Mucosa of descending colon (tissue), 3 donors: Measurements from ENCODE around the gene ABL1. TPM values are rescaled to one million over a fixed set of nuclear protein-coding genes. Genes with fewer than 3 reads are reported as not detected.
A peak's percentile ranks its signal among the peaks of the same experiment; 100 is the strongest.

ENCODE experiments used
- ATAC-seq: fragments of 200-7000 bp; cut with Tn5 transposase; one replicate; pipeline ENCODE4 v1.9.1; 2020; ENCODE audit warnings: mild to moderate bottlenecking, moderate library complexity
- DNase-seq, 3 donors: peaks; one replicate each; pipeline ENCODE4 v3.0.0-alpha.2; 2020
- H3K36me3 ChIP-seq: fragments of 200-600 bp; one replicate; pipeline ENCODE4 v1.8.0; 2021; ENCODE audit warnings: low read depth, mild to moderate bottlenecking
- H3K4me1 ChIP-seq: fragments of 200-600 bp; one replicate; pipeline ENCODE4 v1.8.0; 2021; ENCODE audit warnings: low read depth, mild to moderate bottlenecking
- H3K4me3 ChIP-seq: fragments of 200-600 bp; one replicate; pipeline ENCODE4 v1.8.0; 2021; ENCODE audit warnings: mild to moderate bottlenecking
- H3K9me3 ChIP-seq: fragments of 200-600 bp; one replicate; pipeline ENCODE4 v1.8.0; 2021; ENCODE audit warnings: mild to moderate bottlenecking
- intact Hi-C, 2 donors: fragments of 100-400 bp; cut with DNase I in 1 of 2; cut with micrococcal nuclease in 1 of 2; formaldehyde crosslinking; loops; one replicate each; pipeline versions ENCODE4 v1.11.0 to v1.11.1; 2022; cut with DNase I, micrococcal nuclease
- total RNA-seq, 3 donors: library from RNA; stranded (reverse); fragmentation: NEBNext Ultra II Directional in 2 of 3; extraction: Animal tissue kit (Norgen Biotek cat#: 25700) in 2 of 3; gene quantifications; one replicate each; pipeline versions ENCODE4 v1.2.1 to v1.2.4, GENCODE V29; 2021 to 2023
- TF ChIP-seq, protein P1 (sequence below): fragments of 200-600 bp; IDR thresholded peaks from one replicate; pipeline ENCODE4 v1.8.0; 2022; ENCODE audit warnings: antibody characterized with exemption, mild to moderate bottlenecking
- donor health status: DM: no; HTN: no; CAD: no; lungs with moderate emphysema.
- donor health status: DM: no; HTN: no; CAD: no.
- donor health status: DM: no; HTN: yes; CAD: no.

The ABL1 gene
- total RNA-seq, 3 donors from 2014 or later = 86.6 to 147 (median 91.4) TPM

DNA sequence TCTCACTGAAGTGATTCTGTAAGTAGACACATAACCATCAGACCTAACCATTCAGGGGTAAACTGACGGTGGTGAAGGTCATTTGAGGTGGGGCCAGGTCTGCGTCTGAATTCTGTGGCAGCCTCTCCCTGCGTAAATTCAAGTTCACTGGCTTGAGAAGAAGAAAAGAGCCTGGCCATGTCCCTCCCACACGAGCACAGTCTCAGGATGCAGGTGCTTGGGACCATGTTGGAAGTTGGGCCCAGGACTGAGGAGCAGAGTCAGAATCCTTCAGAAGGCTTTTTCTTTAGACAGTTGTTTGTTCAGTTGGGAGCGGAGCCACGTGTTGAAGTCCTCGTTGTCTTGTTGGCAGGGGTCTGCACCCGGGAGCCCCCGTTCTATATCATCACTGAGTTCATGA is 37.5 kb downstream of the ABL1 start:
- intact Hi-C loops = no loop called here
- DNase-seq (no peak), ATAC-seq (peak; percentile 35)
- TF ChIP-seq, protein P1, sequence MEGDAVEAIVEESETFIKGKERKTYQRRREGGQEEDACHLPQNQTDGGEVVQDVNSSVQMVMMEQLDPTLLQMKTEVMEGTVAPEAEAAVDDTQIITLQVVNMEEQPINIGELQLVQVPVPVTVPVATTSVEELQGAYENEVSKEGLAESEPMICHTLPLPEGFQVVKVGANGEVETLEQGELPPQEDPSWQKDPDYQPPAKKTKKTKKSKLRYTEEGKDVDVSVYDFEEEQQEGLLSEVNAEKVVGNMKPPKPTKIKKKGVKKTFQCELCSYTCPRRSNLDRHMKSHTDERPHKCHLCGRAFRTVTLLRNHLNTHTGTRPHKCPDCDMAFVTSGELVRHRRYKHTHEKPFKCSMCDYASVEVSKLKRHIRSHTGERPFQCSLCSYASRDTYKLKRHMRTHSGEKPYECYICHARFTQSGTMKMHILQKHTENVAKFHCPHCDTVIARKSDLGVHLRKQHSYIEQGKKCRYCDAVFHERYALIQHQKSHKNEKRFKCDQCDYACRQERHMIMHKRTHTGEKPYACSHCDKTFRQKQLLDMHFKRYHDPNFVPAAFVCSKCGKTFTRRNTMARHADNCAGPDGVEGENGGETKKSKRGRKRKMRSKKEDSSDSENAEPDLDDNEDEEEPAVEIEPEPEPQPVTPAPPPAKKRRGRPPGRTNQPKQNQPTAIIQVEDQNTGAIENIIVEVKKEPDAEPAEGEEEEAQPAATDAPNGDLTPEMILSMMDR = no peak
- Histone ChIP-seq H3K9me3 (no peaks in the 10 kb centered on the region), H3K4me1 (peaks cover 24% of the 10 kb centered on the region), H3K36me3 (peaks cover 9% of the 10 kb centered on the region), H3K4me3 (no peak overlapping the region)

DNA sequence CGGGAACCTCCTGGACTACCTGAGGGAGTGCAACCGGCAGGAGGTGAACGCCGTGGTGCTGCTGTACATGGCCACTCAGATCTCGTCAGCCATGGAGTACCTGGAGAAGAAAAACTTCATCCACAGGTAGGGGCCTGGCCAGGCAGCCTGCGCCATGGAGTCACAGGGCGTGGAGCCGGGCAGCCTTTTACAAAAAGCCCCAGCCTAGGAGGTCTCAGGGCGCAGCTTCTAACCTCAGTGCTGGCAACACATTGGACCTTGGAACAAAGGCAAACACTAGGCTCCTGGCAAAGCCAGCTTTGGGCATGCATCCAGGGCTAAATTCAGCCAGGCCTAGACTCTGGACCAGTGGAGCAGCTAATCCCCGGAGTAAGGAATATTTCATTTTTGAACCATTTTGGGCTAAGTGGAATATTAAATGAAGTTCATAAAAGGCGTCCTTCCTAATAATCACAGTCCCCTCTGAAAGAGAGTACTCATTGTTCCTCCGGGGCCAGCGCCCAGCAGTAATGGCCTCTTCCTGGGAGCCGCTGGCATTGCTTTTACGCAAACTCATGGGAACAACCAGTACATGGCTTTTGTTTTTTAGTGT is 38.0 kb downstream of the ABL1 start:
- H3K4me1 ChIP-seq = peaks cover 24% of the 10 kb centered on the region
- ATAC-seq = peak; percentile 95
- intact Hi-C loops = no loop called here

DNA sequence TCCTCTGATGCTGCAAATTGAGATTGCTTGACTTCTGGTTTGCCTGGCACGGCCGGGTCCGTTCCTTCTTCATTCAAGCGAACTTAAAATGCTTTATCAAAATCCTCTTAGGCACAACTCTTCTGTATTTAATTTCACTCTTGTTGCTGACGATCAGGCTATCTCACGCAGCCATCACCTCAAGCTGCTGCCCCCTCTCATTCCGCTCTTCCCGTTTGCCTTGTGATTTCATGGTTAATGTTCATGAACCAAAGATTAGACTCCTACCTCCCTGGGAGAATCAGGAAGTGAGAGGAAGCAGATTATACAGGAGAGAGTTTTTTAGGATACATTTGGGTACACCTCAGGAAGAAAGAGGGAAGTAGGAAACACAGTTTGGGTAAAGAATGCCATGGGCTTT is 38.9 kb downstream of the ABL1 start:
- Histone ChIP-seq H3K36me3 (peaks cover 9% of the 10 kb centered on the region), H3K4me3 (no peak overlapping the region), H3K4me1 (peaks cover 19% of the 10 kb centered on the region), H3K9me3 (no peaks in the 10 kb centered on the region)
- DNase-seq (no peak), ATAC-seq (no peak)
- intact Hi-C loops = no loop called here
- TF ChIP-seq, protein P1 = no peak

More for the DNA sequence above, 38.0 kb downstream of the ABL1 start:
- DNase-seq = peak; percentile 80 to 91 (median 86)
- no peaks in the 10 kb centered on the region for H3K9me3 ChIP-seq
- H3K36me3 ChIP-seq = peaks cover 9% of the 10 kb centered on the region
- H3K4me3 ChIP-seq = no peak overlapping the region
- TF ChIP-seq, protein P1 = no peak

DNA sequence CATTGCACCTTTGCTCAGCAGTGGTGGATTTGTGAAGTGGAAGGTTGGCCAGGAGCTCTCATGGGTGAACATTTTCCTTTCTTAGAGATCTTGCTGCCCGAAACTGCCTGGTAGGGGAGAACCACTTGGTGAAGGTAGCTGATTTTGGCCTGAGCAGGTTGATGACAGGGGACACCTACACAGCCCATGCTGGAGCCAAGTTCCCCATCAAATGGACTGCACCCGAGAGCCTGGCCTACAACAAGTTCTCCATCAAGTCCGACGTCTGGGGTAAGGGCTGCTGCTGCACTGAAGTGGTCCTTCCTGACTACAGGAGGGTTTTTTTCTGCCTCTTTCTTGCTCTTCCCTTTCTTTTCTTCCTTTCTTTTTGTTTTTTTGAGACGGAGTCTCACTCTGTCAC is 39.7 kb downstream of the ABL1 start:
- intact Hi-C loops = no loop called here
- Histone ChIP-seq H3K36me3 (peaks cover 13% of the 10 kb centered on the region), H3K4me3 (no peak overlapping the region), H3K4me1 (peaks cover 16% of the 10 kb centered on the region), H3K9me3 (no peaks in the 10 kb centered on the region)
- TF ChIP-seq, protein P1 = no peak
- ATAC-seq = no peak
- DNase-seq = no peak

DNA sequence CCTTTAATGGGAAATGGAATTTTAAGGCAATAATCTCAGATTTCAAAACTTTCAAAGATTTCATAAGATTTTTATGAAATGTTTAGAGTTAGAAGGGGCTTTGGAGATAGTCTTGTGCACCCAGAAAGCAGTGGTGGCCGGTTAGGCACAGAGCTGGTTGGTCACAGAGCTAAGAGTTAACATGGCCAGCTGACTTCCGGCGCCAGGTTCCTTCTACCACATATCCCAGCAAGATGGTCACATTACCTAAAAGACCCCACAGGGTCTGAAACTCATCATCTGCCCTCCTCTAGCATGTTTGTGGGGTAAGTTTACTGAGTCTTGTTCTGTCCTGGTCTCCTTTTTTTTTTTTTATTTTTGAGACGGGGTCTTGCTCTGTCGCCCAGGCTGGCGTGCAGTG is 42.2 kb downstream of the ABL1 start:
- DNase-seq (no peak), ATAC-seq (no peak)
- Histone ChIP-seq H3K4me1 (peaks cover 13% of the 10 kb centered on the region), H3K36me3 (peaks cover 23% of the 10 kb centered on the region), H3K4me3 (no peak overlapping the region), H3K9me3 (no peaks in the 10 kb centered on the region)
- TF ChIP-seq, protein P1 = no peak
- intact Hi-C loops = no loop called here

DNA sequence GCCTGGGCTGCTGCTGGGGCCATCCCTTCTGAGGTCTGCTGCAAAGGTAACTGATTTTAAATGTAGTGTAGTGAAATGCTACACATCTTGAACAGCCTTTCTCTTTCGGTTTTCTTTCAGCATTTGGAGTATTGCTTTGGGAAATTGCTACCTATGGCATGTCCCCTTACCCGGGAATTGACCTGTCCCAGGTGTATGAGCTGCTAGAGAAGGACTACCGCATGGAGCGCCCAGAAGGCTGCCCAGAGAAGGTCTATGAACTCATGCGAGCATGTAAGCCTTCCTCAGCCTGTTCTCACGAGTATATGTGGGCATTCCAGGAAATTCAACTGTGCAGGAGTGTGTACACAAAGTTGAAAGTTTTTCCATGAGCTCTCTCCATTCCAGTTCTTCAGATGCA is 43.2 kb downstream of the ABL1 start:
- H3K36me3 ChIP-seq = peaks cover 28% of the 10 kb centered on the region
- DNase-seq (no peak), ATAC-seq (no peak)
- H3K9me3 ChIP-seq = no peaks in the 10 kb centered on the region
- intact Hi-C loops = no loop called here
- no peak overlapping the region for H3K4me3 ChIP-seq
- TF ChIP-seq, protein P1 = no peak
- H3K4me1 ChIP-seq = peaks cover 4% of the 10 kb centered on the region
